Stimulated activated CD4-positive, alpha-beta T cell treated with anti-CD3 and anti-CD28 coated beads, Interleukin-12 subunit alpha, Interleukin-12 subunit beta, amount 100 ng/mL, for 48 hours (primary cell): ENCODE measurements around the gene IL3.

Experiments
- DNase-seq, 3 donors: peaks; one replicate each; pipeline ENCODE4 v3.0.0-alpha.2; 2020; ENCODE audit warnings: low read depth in 2 of 3, low spot score in 1 of 3

IL3 gene

DNA sequence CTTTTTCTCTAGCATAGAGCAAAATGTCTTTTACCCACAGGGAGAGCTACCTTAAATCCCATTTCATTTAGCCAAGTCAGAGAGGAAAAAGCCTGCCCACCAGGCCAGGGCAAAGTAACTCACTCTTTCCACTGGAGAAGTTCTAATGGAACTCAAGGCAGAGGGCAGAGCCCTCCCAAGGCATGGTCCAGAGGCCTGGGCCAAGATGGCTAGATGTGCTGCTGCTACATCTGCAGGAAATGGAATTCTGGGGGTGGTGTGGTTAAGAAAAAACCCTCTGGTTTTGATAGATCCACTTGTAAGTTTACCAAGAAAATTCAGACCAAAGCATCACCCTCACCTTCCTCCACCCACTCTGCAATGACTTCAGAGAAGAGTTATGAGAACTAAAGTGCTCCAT lies 50.5 kb downstream of the IL3 start:
- DNase-seq = no peak

DNA sequence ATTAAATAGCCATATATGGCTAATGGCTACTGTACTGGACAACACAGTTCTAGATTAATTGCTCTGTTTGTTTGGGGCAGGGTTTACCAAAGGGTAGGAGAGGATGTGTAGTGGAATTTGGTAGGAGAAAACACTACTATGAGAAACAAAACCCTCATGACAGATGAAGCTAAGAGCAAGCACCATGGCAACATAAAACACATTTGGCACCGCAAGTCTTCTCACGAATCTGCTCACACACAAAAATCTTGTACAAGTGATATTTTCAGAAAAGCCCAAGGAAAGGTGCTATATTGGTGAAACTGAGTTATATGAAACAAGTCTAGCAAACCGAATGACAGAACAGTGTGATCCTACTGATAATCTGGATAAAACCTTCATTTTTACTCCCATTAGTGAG lies 51.7 kb downstream of the IL3 start:
- DNase-seq = no peak
